ENCODE data around the gene MKNK1.

MKNK1 gene

GRCh38 chr1:46589529-46589928 lies 14.5 kb downstream of the MKNK1 start:
- Histone ChIP-seq H3K27ac (replicated peaks) (no peak overlapping the region), H3K4me3 (replicated peaks; ENCODE audit: insufficient read depth, low read length) (no peak overlapping the region), H3K27me3 (ENCODE audit: insufficient read depth, poor library complexity, severe bottlenecking) (no peaks in the 10 kb centered on the region)
- no peak for DNase-seq (ENCODE audit: low read depth in 1 of 2, low spot score in 1 of 2)
- TF ChIP-seq POLR2AphosphoS5 (IDR thresholded peaks at IDR 0.05; ENCODE audit: low read depth) (no peak), REST (IDR thresholded peaks at IDR 0.05; ENCODE audit: insufficient replicate concordance, low read depth) (no peak), GABPA (IDR thresholded peaks at IDR 0.05; ENCODE audit: low read depth) (no peak), CTCF (IDR thresholded peaks at IDR 0.05; ENCODE audit: insufficient read depth, low read length) (no peak), SPI1 (IDR thresholded peaks at IDR 0.05; ENCODE audit: borderline replicate concordance, low read depth) (no peak)

GRCh38 chr1:46587069-46587468 lies 17.0 kb downstream of the MKNK1 start:
- peak; percentile 85 to 93 for DNase-seq (ENCODE audit: low read depth in 1 of 2, low spot score in 1 of 2)
- Histone ChIP-seq H3K27me3 (ENCODE audit: insufficient read depth, poor library complexity, severe bottlenecking) (no peaks in the 10 kb centered on the region), H3K4me3 (replicated peaks; ENCODE audit: insufficient read depth, low read length) (no peak overlapping the region), H3K27ac (replicated peaks) (peak overlapping the region; percentile 68)
- TF ChIP-seq REST (IDR thresholded peaks at IDR 0.05; ENCODE audit: insufficient replicate concordance, low read depth) (no peak), SPI1 (IDR thresholded peaks at IDR 0.05; ENCODE audit: borderline replicate concordance, low read depth) (peak; percentile 94), POLR2AphosphoS5 (IDR thresholded peaks at IDR 0.05; ENCODE audit: low read depth) (peak; percentile 85), CTCF (IDR thresholded peaks at IDR 0.05; ENCODE audit: insufficient read depth, low read length) (no peak), GABPA (IDR thresholded peaks at IDR 0.05; ENCODE audit: low read depth) (peak; percentile 55)

- no peak for DNase-seq (ENCODE audit: low read depth in 1 of 2, low spot score in 1 of 2)
- Histone ChIP-seq H3K27ac (replicated peaks) (no peak overlapping the region), H3K4me3 (replicated peaks; ENCODE audit: insufficient read depth, low read length) (no peak overlapping the region), H3K27me3 (ENCODE audit: insufficient read depth, poor library complexity, severe bottlenecking) (no peaks in the 10 kb centered on the region)
- TF ChIP-seq REST (IDR thresholded peaks at IDR 0.05; ENCODE audit: insufficient replicate concordance, low read depth) = no peak
These were observed 18.6 kb downstream of the MKNK1 start for GRCh38 chr1:46585312-46585938.

All from HL-60 (cell line).